Adipocyte (in vitro differentiated cells): ENCODE data around the gene GADD45A.

Source experiments
- DNase-seq: peaks from one replicate; pipeline ENCODE4 v3.0.0-alpha.2; 2015; ENCODE audit warnings: low read depth
- H3K27me3 ChIP-seq: replicated peaks from 2 replicates; pipeline ENCODE4 v1.7.0; 2013; ENCODE audit warnings: mild to moderate bottlenecking, low read length, moderate library complexity; ENCODE audit not compliant: control insufficient read depth, insufficient read depth
- H3K36me3 ChIP-seq: 2 replicates; pipeline ENCODE4 v1.7.0; 2013; ENCODE audit warnings: low read length, mild to moderate bottlenecking, moderate library complexity; ENCODE audit not compliant: control insufficient read depth, insufficient read depth, severe bottlenecking
- H3K4me1 ChIP-seq: 2 replicates; pipeline ENCODE4 v1.7.0; 2013; ENCODE audit warnings: mild to moderate bottlenecking, low read length, moderate library complexity; ENCODE audit not compliant: control insufficient read depth, insufficient read depth
- H3K4me3 ChIP-seq: 2 replicates; pipeline ENCODE4 v1.7.0; 2013; ENCODE audit warnings: mild to moderate bottlenecking, low read length, moderate library complexity
- H3K9ac ChIP-seq: 2 replicates; pipeline ENCODE4 v1.7.0; 2013; ENCODE audit warnings: mild to moderate bottlenecking, low read length, moderate library complexity
- H3K9me3 ChIP-seq: 2 replicates; pipeline ENCODE4 v1.7.0; 2013; ENCODE audit warnings: mild to moderate bottlenecking, low read length, moderate library complexity; ENCODE audit not compliant: control insufficient read depth

The GADD45A gene

GRCh38 chr1:67690411-67690810, 5.4 kb downstream of the GADD45A start:
- no peaks in the 10 kb centered on the region for H3K9me3 ChIP-seq
- no peak overlapping the region for H3K4me3 ChIP-seq
- H3K36me3 ChIP-seq, result peaks cover 29% of the 10 kb centered on the region
- peaks cover 20% of the 10 kb centered on the region for H3K4me1 ChIP-seq
- H3K9ac ChIP-seq, result no peak overlapping the region
- DNase-seq, result no peak
- H3K27me3 ChIP-seq, result no peaks in the 10 kb centered on the region

- DNase-seq, result no peak
- H3K36me3 ChIP-seq, result peaks cover 29% of the 10 kb centered on the region
These were observed 6.7 kb downstream of the GADD45A start for GRCh38 chr1:67691712-67692111.

GRCh38 chr1:67695963-67696362, 11.0 kb downstream of the GADD45A start:
- H3K36me3 ChIP-seq, result peaks cover 7% of the 10 kb centered on the region
- H3K4me3 ChIP-seq, result no peak overlapping the region
- no peaks in the 10 kb centered on the region for H3K9me3 ChIP-seq
- no peaks in the 10 kb centered on the region for H3K27me3 ChIP-seq
- no peak overlapping the region for H3K9ac ChIP-seq
- DNase-seq, result no peak
- H3K4me1 ChIP-seq, result no peaks in the 10 kb centered on the region

More at GRCh38 chr1:67691712-67692111, 6.7 kb downstream of the GADD45A start:
- no peak overlapping the region for H3K4me3 ChIP-seq
- H3K4me1 ChIP-seq, result peaks cover 20% of the 10 kb centered on the region
- no peaks in the 10 kb centered on the region for H3K9me3 ChIP-seq
- H3K9ac ChIP-seq, result no peak overlapping the region
- H3K27me3 ChIP-seq, result no peaks in the 10 kb centered on the region

GRCh38 chr1:67696708-67697107, 11.7 kb downstream of the GADD45A start:
- no peak for DNase-seq
- H3K4me3 ChIP-seq, result no peak overlapping the region

GRCh38 chr1:67700220-67700619, 15.2 kb downstream of the GADD45A start:
- Histone ChIP-seq H3K9ac (no peak overlapping the region), H3K27me3 (no peaks in the 10 kb centered on the region), H3K36me3 (peaks cover 43% of the 10 kb centered on the region), H3K4me3 (no peak overlapping the region), H3K9me3 (no peaks in the 10 kb centered on the region), H3K4me1 (no peaks in the 10 kb centered on the region)
- no peak for DNase-seq

More at GRCh38 chr1:67696708-67697107, 11.7 kb downstream of the GADD45A start:
- Histone ChIP-seq H3K27me3 (no peaks in the 10 kb centered on the region), H3K4me1 (no peaks in the 10 kb centered on the region), H3K9me3 (no peaks in the 10 kb centered on the region), H3K36me3 (peaks cover 13% of the 10 kb centered on the region), H3K9ac (no peak overlapping the region)

- H3K27me3 ChIP-seq, result no peaks in the 10 kb centered on the region
- no peak for DNase-seq
- H3K4me1 ChIP-seq, result peaks cover 1% of the 10 kb centered on the region
- H3K4me3 ChIP-seq, result no peak overlapping the region
- no peak overlapping the region for H3K9ac ChIP-seq
- peaks cover 50% of the 10 kb centered on the region for H3K36me3 ChIP-seq
- H3K9me3 ChIP-seq, result no peaks in the 10 kb centered on the region
These were observed 15.8 kb downstream of the GADD45A start for GRCh38 chr1:67700692-67701410.

GRCh38 chr1:67701876-67702275, 16.9 kb downstream of the GADD45A start:
- Histone ChIP-seq H3K9ac (no peak overlapping the region), H3K9me3 (no peaks in the 10 kb centered on the region), H3K4me1 (peaks cover 10% of the 10 kb centered on the region), H3K4me3 (no peak overlapping the region), H3K27me3 (no peaks in the 10 kb centered on the region), H3K36me3 (peaks cover 55% of the 10 kb centered on the region)
- DNase-seq, result no peak

- H3K4me3 ChIP-seq, result no peak overlapping the region
- no peak overlapping the region for H3K9ac ChIP-seq
- DNase-seq, result no peak
- no peaks in the 10 kb centered on the region for H3K9me3 ChIP-seq
- H3K4me1 ChIP-seq, result peaks cover 27% of the 10 kb centered on the region
- peaks cover 55% of the 10 kb centered on the region for H3K36me3 ChIP-seq
- no peaks in the 10 kb centered on the region for H3K27me3 ChIP-seq
These were observed 19.4 kb downstream of the GADD45A start for GRCh38 chr1:67704351-67704750.

GRCh38 chr1:67705735-67706453, 20.9 kb downstream of the GADD45A start:
- Histone ChIP-seq H3K4me3 (peak overlapping the region; percentile 32), H3K27me3 (no peaks in the 10 kb centered on the region), H3K9ac (peak overlapping the region; percentile 13), H3K4me1 (peaks cover 35% of the 10 kb centered on the region), H3K36me3 (peaks cover 48% of the 10 kb centered on the region), H3K9me3 (no peaks in the 10 kb centered on the region)
- no peak for DNase-seq

GRCh38 chr1:67708606-67709005, 23.6 kb downstream of the GADD45A start:
- no peak overlapping the region for H3K4me3 ChIP-seq
- no peak overlapping the region for H3K9ac ChIP-seq
- H3K27me3 ChIP-seq, result no peaks in the 10 kb centered on the region
- H3K4me1 ChIP-seq, result peaks cover 47% of the 10 kb centered on the region
- DNase-seq, result no peak
- peaks cover 28% of the 10 kb centered on the region for H3K36me3 ChIP-seq
- no peaks in the 10 kb centered on the region for H3K9me3 ChIP-seq

GRCh38 chr1:67710417-67710816, 25.4 kb downstream of the GADD45A start:
- no peaks in the 10 kb centered on the region for H3K27me3 ChIP-seq
- H3K9ac ChIP-seq, result peak overlapping the region; percentile 78
- H3K4me3 ChIP-seq, result peak overlapping the region; percentile 28
- peak; percentile 50 for DNase-seq
- no peaks in the 10 kb centered on the region for H3K9me3 ChIP-seq
- H3K4me1 ChIP-seq, result peaks cover 50% of the 10 kb centered on the region
- peaks cover 10% of the 10 kb centered on the region for H3K36me3 ChIP-seq
